Subcutaneous abdominal adipose tissue (tissue), 5 donors: ENCODE measurements around the gene NTM.

ENCODE experiments used
- H3K27ac ChIP-seq: one replicate; pipeline ENCODE4 v1.7.0; 2013; ENCODE audit warnings: low read depth, mild to moderate bottlenecking, inconsistent platforms, low read length, moderate library complexity
- H3K27me3 ChIP-seq, 5 donors: one replicate each; pipeline ENCODE4 v1.7.0; 2013; ENCODE audit warnings: low read length in 5 of 5, inconsistent platforms in 1 of 5; ENCODE audit not compliant: control insufficient read depth in 5 of 5, insufficient read depth in 4 of 5
- H3K36me3 ChIP-seq, 5 donors: one replicate each; pipeline ENCODE4 v1.7.0; 2013; ENCODE audit warnings: low read length in 5 of 5; ENCODE audit not compliant: control insufficient read depth in 5 of 5, insufficient read depth in 5 of 5
- H3K4me1 ChIP-seq, 5 donors: one replicate each; pipeline ENCODE4 v1.7.0; 2013; ENCODE audit warnings: low read length in 5 of 5, mild to moderate bottlenecking in 3 of 5, moderate library complexity in 1 of 5; ENCODE audit not compliant: control insufficient read depth in 5 of 5, insufficient read depth in 5 of 5
- H3K4me3 ChIP-seq, 5 donors: one replicate each; pipeline ENCODE4 v1.7.0; 2013; ENCODE audit warnings: low read length in 5 of 5, low read depth in 1 of 5
- H3K9ac ChIP-seq, 5 donors: one replicate each; pipeline ENCODE4 v1.7.0; 2013; ENCODE audit warnings: low read length in 5 of 5, mild to moderate bottlenecking in 4 of 5, moderate library complexity in 3 of 5
- H3K9me3 ChIP-seq, 5 donors: one replicate each; pipeline ENCODE4 v1.7.0; 2013; ENCODE audit warnings: low read length in 5 of 5; ENCODE audit not compliant: control insufficient read depth in 5 of 5
- donor health status: healthy.
- donor health status: healthy.
- donor health status: healthy.
- donor health status: healthy.
- donor health status: healthy.

The NTM gene

DNA sequence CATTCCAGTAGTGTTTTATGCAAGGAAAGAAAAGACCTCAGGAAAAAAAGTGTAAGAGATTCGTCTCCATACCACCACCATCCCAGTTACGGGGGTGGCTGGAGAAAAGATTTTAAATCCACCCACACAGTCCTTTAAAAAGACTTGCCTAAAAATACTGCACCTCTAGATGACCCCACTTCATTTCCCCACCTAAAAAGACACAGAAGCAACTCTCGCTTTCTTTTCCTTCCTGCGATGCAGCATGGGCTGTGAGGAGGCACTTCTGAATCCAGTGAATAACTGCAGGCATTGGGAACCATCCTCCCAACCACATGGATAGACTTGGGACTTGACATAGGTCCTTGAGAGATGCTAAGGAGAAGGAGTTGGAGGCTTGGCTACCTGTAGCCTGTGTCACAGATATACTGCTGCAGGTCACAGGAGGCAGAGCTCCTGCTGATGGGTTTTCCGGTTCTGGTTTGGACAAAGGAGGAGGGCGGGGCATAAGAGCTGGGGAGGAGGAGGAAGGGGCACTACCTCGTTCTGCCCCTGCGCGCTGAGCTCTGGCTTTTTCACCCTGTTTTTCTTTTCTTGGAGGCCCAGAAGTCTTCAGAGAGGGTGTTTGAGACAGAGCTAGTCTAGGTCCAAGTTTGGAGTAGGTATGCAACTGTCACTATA, 285.9 kb downstream of the NTM start:
- Histone ChIP-seq H3K4me3 (no peak overlapping the region), H3K27ac (no peak overlapping the region), H3K27me3 (peaks cover 0 to 8% (median 0%) of the 10 kb centered on the region in 5 donors), H3K9ac (no peak overlapping the region), H3K36me3 (no peaks in the 10 kb centered on the region), H3K9me3 (no peaks in the 10 kb centered on the region), H3K4me1 (no peaks in the 10 kb centered on the region)

- no peaks in the 10 kb centered on the region for H3K9me3 ChIP-seq
- no peak overlapping the region for H3K27ac ChIP-seq
- H3K4me3 ChIP-seq: no peak overlapping the region
- no peak overlapping the region for H3K9ac ChIP-seq
- no peaks in the 10 kb centered on the region for H3K4me1 ChIP-seq
- H3K27me3 ChIP-seq: peaks cover 0 to 8% (median 0%) of the 10 kb centered on the region in 5 donors
- no peaks in the 10 kb centered on the region for H3K36me3 ChIP-seq
Observed at GRCh38 chr11:131656839-131657211, 286.4 kb downstream of the NTM start.

GRCh38 chr11:131658414-131658813, 288.0 kb downstream of the NTM start:
- Histone ChIP-seq H3K36me3 (no peaks in the 10 kb centered on the region), H3K4me1 (no peaks in the 10 kb centered on the region)

GRCh38 chr11:131658952-131659351, 288.5 kb downstream of the NTM start:
- Histone ChIP-seq H3K4me1 (no peaks in the 10 kb centered on the region), H3K9me3 (no peaks in the 10 kb centered on the region), H3K9ac (no peak overlapping the region), H3K36me3 (no peaks in the 10 kb centered on the region), H3K27me3 (peaks cover 0 to 2% (median 0%) of the 10 kb centered on the region in 5 donors), H3K4me3 (no peak overlapping the region), H3K27ac (no peak overlapping the region)

More at GRCh38 chr11:131658414-131658813, 288.0 kb downstream of the NTM start:
- no peak overlapping the region for H3K9ac ChIP-seq
- no peak overlapping the region for H3K27ac ChIP-seq
- H3K9me3 ChIP-seq: no peaks in the 10 kb centered on the region
- H3K4me3 ChIP-seq: no peak overlapping the region
- H3K27me3 ChIP-seq: peaks cover 0 to 2% (median 0%) of the 10 kb centered on the region in 5 donors

DNA sequence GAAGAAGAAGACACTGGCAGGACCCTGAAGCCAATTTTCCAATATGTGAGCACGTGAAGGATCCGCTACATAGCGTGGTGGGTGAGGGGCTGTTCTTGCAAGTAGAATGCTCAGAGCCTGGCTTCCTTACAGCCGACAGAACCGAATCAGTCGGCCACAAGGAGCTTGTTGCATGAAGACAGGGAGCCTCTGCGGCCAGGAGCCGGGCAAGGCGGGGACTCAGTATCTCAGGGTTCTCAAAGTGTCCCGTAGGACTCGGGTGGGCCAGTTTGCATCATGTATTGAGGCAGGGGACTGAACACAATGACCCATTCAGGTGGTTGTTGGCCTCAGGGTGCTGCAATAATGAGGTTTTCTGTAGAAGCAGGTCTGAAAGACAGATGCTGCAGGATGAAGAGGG, 289.5 kb downstream of the NTM start:
- Histone ChIP-seq H3K36me3 (no peaks in the 10 kb centered on the region), H3K4me1 (no peaks in the 10 kb centered on the region), H3K9me3 (no peaks in the 10 kb centered on the region), H3K27ac (no peak overlapping the region), H3K27me3 (peaks cover 0 to 2% (median 0%) of the 10 kb centered on the region in 5 donors), H3K4me3 (no peak overlapping the region), H3K9ac (no peak overlapping the region)

- no peaks in the 10 kb centered on the region for H3K36me3 ChIP-seq
- H3K4me3 ChIP-seq: no peak overlapping the region
- H3K27me3 ChIP-seq: peaks cover 0 to 2% (median 0%) of the 10 kb centered on the region in 5 donors
- no peak overlapping the region for H3K27ac ChIP-seq
- H3K4me1 ChIP-seq: no peaks in the 10 kb centered on the region
- H3K9ac ChIP-seq: no peak overlapping the region
- H3K9me3 ChIP-seq: no peaks in the 10 kb centered on the region
Observed at GRCh38 chr11:131661132-131661531, 290.7 kb downstream of the NTM start.

DNA sequence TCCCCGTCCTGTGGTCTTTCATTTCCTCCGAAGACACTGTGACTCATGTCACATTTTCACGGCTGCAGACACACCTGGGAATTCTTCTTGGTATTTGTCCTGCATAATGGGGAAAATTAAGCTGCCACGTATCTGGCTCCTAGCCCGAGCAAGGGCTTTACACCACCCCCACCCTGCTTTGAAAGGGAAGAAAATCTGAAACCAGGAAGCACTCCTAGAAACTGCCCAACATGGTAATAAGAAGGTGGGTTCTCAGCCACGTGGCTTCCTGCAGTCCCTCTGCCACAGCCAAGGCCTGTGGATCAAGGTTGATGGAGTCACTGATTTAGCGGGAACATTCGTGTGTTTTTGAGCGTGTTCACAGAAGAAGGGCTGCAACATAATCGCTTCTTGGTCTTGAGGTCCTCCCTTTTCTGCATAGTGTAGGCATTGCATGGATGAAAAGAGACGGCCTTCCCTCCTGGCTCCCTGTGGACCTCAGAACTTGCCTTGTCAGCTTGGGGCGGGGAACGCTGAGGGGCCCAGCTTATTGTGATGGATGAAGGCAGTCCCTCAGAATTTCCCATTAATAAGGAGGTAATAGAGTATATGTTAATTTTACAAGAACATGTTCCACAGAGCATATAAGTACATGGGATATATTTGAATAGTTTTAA, 292.0 kb downstream of the NTM start:
- Histone ChIP-seq H3K4me3 (no peak overlapping the region), H3K4me1 (no peaks in the 10 kb centered on the region), H3K9me3 (no peaks in the 10 kb centered on the region), H3K27me3 (peaks cover 0 to 2% (median 0%) of the 10 kb centered on the region in 5 donors), H3K36me3 (no peaks in the 10 kb centered on the region), H3K27ac (no peak overlapping the region), H3K9ac (no peak overlapping the region)

- Histone ChIP-seq H3K9me3 (no peaks in the 10 kb centered on the region), H3K27ac (no peak overlapping the region), H3K4me1 (no peaks in the 10 kb centered on the region), H3K9ac (no peak overlapping the region), H3K27me3 (peaks cover 0 to 2% (median 0%) of the 10 kb centered on the region in 5 donors), H3K36me3 (no peaks in the 10 kb centered on the region), H3K4me3 (no peak overlapping the region)
Observed at GRCh38 chr11:131662993-131663392, 292.6 kb downstream of the NTM start.

DNA sequence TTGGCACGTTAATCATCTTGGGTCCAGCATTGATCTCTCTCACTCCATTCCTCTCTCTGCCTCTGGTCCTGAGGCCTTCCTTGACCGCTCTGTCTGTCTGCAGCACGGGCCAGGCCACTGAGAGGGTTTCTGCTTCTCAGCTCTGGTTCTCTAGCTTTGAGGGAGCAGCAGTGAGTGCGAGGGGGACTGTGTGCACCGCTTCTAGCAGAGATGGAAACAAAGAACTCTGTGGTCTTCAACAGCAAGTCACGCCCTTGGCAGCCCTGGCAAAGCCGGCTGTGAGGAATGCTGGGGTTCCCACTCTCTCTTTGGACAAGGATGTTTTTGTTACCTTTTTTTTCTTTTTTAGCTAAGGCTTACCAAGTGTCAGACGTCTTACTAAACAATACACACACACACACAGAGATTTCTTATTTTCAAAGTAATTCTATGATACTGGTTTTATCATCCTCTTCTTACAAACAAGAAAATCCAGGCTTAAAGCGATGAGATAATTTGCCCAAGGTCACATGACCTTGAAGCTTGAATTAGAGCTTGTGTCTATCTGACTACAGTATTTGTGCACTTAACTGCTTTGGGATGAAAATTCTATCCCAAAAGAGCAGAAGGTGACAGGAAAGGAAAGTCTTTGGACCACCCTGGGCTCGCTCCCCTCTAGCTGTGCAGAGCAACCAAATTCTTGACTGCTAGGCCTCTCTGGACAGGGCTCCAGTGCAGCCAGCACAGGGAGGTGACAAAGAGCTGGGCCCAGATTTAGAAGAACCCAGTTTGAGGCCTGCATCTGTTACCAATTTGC, 293.2 kb downstream of the NTM start:
- Histone ChIP-seq H3K27ac (no peak overlapping the region), H3K9me3 (no peaks in the 10 kb centered on the region), H3K4me3 (no peak overlapping the region), H3K36me3 (no peaks in the 10 kb centered on the region), H3K27me3 (peaks cover 0 to 2% (median 0%) of the 10 kb centered on the region in 5 donors), H3K4me1 (no peaks in the 10 kb centered on the region), H3K9ac (no peak overlapping the region)

DNA sequence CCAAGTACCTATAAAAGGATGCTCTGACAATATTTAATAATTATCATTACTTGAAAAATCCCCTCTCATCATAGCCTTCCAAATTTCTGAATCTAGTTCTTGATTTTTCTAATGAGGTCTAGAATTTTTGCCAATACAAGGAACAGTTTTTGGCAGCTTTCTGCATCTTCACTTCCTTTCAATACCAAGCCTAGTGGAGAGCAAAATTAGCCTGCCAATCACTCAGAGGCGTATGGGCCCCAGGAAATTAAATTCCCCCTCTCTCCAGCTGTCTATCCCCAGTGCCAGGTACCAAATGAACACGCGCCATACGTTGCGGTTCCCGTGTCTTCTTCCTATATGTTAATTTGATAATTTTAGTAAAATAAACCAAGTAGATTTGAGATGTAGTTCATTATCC, 293.9 kb downstream of the NTM start:
- Histone ChIP-seq H3K4me3 (no peak overlapping the region), H3K4me1 (peaks cover 0 to 2% (median 0%) of the 10 kb centered on the region in 5 donors), H3K27ac (no peak overlapping the region), H3K9me3 (no peaks in the 10 kb centered on the region), H3K36me3 (no peaks in the 10 kb centered on the region), H3K9ac (no peak overlapping the region), H3K27me3 (peaks cover 0 to 2% (median 0%) of the 10 kb centered on the region in 5 donors)
